Smooth muscle cell (in vitro differentiated cells): Measurements from ENCODE around the gene NUDT1. TPM values are rescaled to one million over a fixed set of nuclear protein-coding genes. Genes with fewer than 3 reads are reported as not detected.

Experiments used
- DNase-seq: peaks from one replicate; lab custom pipeline; 2025; ENCODE audit not compliant: unreplicated experiment; lab: John Stamatoyannopoulos, UW
- H2AFZ ChIP-seq: fragments of 200-600 bp; sonication (generic); 2 replicates; pipeline ENCODE4 v1.6.0; 2016; ENCODE audit warnings: antibody characterized with exemption, low read depth, mild to moderate bottlenecking
- H3F3A ChIP-seq: fragments of 200-600 bp; sonication (generic); 2 replicates; pipeline ENCODE4 v1.6.0; 2017; ENCODE audit warnings: antibody characterized with exemption, low read depth
- H3K27ac ChIP-seq: fragments of 200-600 bp; sonication (generic); 2 replicates; pipeline ENCODE4 v1.5.1; 2016; ENCODE audit warnings: low read depth, mild to moderate bottlenecking
- H3K27me3 ChIP-seq: fragments of 200-600 bp; sonication (generic); 2 replicates; pipeline ENCODE4 v1.6.1; 2016; ENCODE audit warnings: low read depth, mild to moderate bottlenecking
- H3K36me3 ChIP-seq: fragments of 200-600 bp; sonication (generic); 2 replicates; pipeline ENCODE4 v1.5.1; 2016; ENCODE audit warnings: low read depth
- H3K4me1 ChIP-seq: fragments of 200-600 bp; sonication (generic); 2 replicates; pipeline ENCODE4 v1.5.1; 2016; ENCODE audit warnings: low read depth
- H3K4me2 ChIP-seq: fragments of 200-600 bp; sonication (generic); 2 replicates; pipeline ENCODE4 v1.6.0; 2016; ENCODE audit warnings: mild to moderate bottlenecking
- H3K4me3 ChIP-seq: fragments of 200-600 bp; sonication (generic); 2 replicates; pipeline ENCODE4 v1.5.1; 2016; ENCODE audit warnings: mild to moderate bottlenecking
- H3K79me2 ChIP-seq: fragments of 200-600 bp; sonication (generic); 2 replicates; pipeline ENCODE4 v1.6.0; 2016; ENCODE audit warnings: low read depth, mild to moderate bottlenecking
- H3K9ac ChIP-seq: fragments of 200-600 bp; sonication (generic); 2 replicates; pipeline ENCODE4 v1.6.0; 2016; ENCODE audit warnings: low read depth
- H3K9me3 ChIP-seq: fragments of 200-600 bp; sonication (generic); replicated peaks from 2 replicates; pipeline ENCODE4 v1.5.1; 2016; ENCODE audit warnings: low read depth
- H4K20me1 ChIP-seq: fragments of 200-600 bp; sonication (generic); 2 replicates; pipeline ENCODE4 v1.6.0; 2016; ENCODE audit warnings: low read depth
- CTCF ChIP-seq: fragments of 200-600 bp; sonication (generic); IDR thresholded peaks from 2 replicates; pipeline ENCODE4 v1.5.1; 2017; ENCODE audit warnings: borderline replicate concordance, mild to moderate bottlenecking, antibody characterized with exemption; ENCODE audit not compliant: insufficient read depth, poor library complexity, severe bottlenecking
- WGBS: methylation state at CpG from one replicate; pipeline ENCODE4 v1.1.7; 2016; ENCODE audit warnings: low lambda C conversion rate; 5-methylcytosine and 5-hydroxymethylcytosine counted together
- polyA plus RNA-seq: library from polyadenylated mRNA; unstranded; fragments of >200 nt; fragmentation: Nextera tagmentation; extraction: Ambion mirVana; gene quantifications from 2 replicates; pipeline ENCODE4 v1.2.1, GENCODE V29; 2016
- total RNA-seq: library from RNA; depleted of rRNA; stranded (reverse); fragments of >200 nt; gene quantifications from 2 replicates; pipeline ENCODE4 v1.2.3, GENCODE V29; 2014

The NUDT1 gene
- total and polyA plus RNA-seq, 2 experiments from 2014 or later = 20.7 to 46.0 TPM

- H3K27ac ChIP-seq = no peak overlapping the region
- peaks cover 25% of the 10 kb centered on the region for H4K20me1 ChIP-seq
- TF ChIP-seq CTCF = no peak
- H3F3A ChIP-seq = no peaks in the 10 kb centered on the region
- no peak overlapping the region for H3K4me3 ChIP-seq
- WGBS = 94% methylated on average over 13 of the region's 13 CpGs
- no peaks in the 10 kb centered on the region for H3K9me3 ChIP-seq
- H3K79me2 ChIP-seq = peaks cover 10% of the 10 kb centered on the region
- H3K4me2 ChIP-seq = no peak overlapping the region
- no peaks in the 10 kb centered on the region for H3K27me3 ChIP-seq
- no peak overlapping the region for H3K9ac ChIP-seq
- H2AFZ ChIP-seq = no peak overlapping the region
- DNase-seq = no peak
- no peaks in the 10 kb centered on the region for H3K36me3 ChIP-seq
- no peaks in the 10 kb centered on the region for H3K4me1 ChIP-seq
Observed at GRCh38 chr7:2224491-2224928, 17.5 kb upstream of the NUDT1 start.

- WGBS = 83% methylated on average over 4 of the region's 4 CpGs
- H3K4me3 ChIP-seq = no peak overlapping the region
- no peaks in the 10 kb centered on the region for H3K36me3 ChIP-seq
- peaks cover 14% of the 10 kb centered on the region for H3K79me2 ChIP-seq
- H3K9me3 ChIP-seq = no peaks in the 10 kb centered on the region
- peaks cover 21% of the 10 kb centered on the region for H4K20me1 ChIP-seq
- no peak overlapping the region for H3K4me2 ChIP-seq
- no peaks in the 10 kb centered on the region for H3F3A ChIP-seq
- no peak for TF ChIP-seq CTCF
- H3K27me3 ChIP-seq = no peaks in the 10 kb centered on the region
- H3K9ac ChIP-seq = no peak overlapping the region
- DNase-seq = no peak
- no peaks in the 10 kb centered on the region for H3K4me1 ChIP-seq
- H3K27ac ChIP-seq = no peak overlapping the region
- no peak overlapping the region for H2AFZ ChIP-seq
Observed at GRCh38 chr7:2224934-2225333, 17.1 kb upstream of the NUDT1 start.

DNA sequence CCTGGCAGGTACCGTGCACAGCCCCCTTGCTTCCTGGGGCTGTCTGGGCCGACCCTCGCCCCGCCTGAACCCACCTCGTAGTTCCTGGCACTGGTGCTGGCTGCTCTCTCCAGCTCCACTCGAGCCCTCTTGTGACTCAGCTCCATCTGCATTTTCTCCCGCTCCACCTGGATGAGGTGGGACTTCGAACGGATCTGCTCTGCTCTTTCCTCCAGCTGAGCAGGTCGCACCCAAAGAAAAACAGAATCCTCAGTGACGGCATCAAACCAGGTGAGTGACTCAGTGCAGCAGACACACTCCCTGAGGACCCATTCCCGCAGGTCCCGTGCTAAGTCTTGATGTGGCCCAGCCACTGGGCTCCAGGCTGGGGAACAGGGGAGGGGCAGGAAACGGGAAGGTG is 16.7 kb upstream of the NUDT1 start:
- no peak for TF ChIP-seq CTCF
- H2AFZ ChIP-seq = no peak overlapping the region
- peaks cover 18% of the 10 kb centered on the region for H3K79me2 ChIP-seq
- no peaks in the 10 kb centered on the region for H3F3A ChIP-seq
- H3K4me1 ChIP-seq = no peaks in the 10 kb centered on the region
- no peak overlapping the region for H3K4me3 ChIP-seq
- H3K9me3 ChIP-seq = no peaks in the 10 kb centered on the region
- 92% methylated on average over 14 of the region's 14 CpGs for WGBS
- no peak for DNase-seq
- no peak overlapping the region for H3K27ac ChIP-seq
- no peak overlapping the region for H3K9ac ChIP-seq
- H3K4me2 ChIP-seq = no peak overlapping the region
- H3K27me3 ChIP-seq = no peaks in the 10 kb centered on the region
- peaks cover 17% of the 10 kb centered on the region for H4K20me1 ChIP-seq
- H3K36me3 ChIP-seq = no peaks in the 10 kb centered on the region

DNA sequence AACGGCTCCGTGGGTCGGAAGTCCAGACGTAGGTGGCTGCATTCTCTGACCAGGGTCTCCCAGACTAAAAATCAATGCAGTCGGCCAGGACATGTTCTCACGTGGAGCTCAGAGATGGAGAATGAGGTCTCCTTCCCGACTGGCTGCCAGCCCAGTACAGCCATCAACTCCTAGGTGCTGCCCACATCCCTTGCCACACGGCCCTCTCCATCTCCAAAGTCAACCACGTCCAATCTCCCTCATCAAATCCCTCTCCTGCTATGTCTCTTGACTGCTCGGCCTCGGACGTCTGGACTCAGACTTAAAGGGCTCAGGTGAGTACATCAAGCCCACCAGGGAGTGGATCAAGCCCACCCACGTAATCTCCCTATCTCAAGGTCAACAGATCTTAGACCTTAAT is 16.2 kb upstream of the NUDT1 start:
- no peaks in the 10 kb centered on the region for H3K9me3 ChIP-seq
- DNase-seq = no peak
- no peak overlapping the region for H2AFZ ChIP-seq
- no peak overlapping the region for H3K27ac ChIP-seq
- no peak for TF ChIP-seq CTCF
- H3K79me2 ChIP-seq = peaks cover 23% of the 10 kb centered on the region
- no peaks in the 10 kb centered on the region for H3K4me1 ChIP-seq
- no peaks in the 10 kb centered on the region for H3F3A ChIP-seq
- no peak overlapping the region for H3K4me3 ChIP-seq
- no peak overlapping the region for H3K9ac ChIP-seq
- no peaks in the 10 kb centered on the region for H3K36me3 ChIP-seq
- H3K4me2 ChIP-seq = no peak overlapping the region
- H4K20me1 ChIP-seq = peaks cover 13% of the 10 kb centered on the region
- 95% methylated on average over 13 of the region's 13 CpGs for WGBS
- H3K27me3 ChIP-seq = no peaks in the 10 kb centered on the region
